Erythroblast (primary cell): ENCODE data around the gene TMEM119.

Experiments used
- GATA1 ChIP-seq: IDR thresholded peaks from 2 replicates; pipeline ENCODE4 v1.6.1; 2011; ENCODE audit warnings: low read depth, mild to moderate bottlenecking, control low read depth, low read length, moderate library complexity
- POLR2A ChIP-seq: IDR thresholded peaks from 2 replicates; pipeline ENCODE4 v1.6.1; 2011; ENCODE audit warnings: mild to moderate bottlenecking, low read length

DNA sequence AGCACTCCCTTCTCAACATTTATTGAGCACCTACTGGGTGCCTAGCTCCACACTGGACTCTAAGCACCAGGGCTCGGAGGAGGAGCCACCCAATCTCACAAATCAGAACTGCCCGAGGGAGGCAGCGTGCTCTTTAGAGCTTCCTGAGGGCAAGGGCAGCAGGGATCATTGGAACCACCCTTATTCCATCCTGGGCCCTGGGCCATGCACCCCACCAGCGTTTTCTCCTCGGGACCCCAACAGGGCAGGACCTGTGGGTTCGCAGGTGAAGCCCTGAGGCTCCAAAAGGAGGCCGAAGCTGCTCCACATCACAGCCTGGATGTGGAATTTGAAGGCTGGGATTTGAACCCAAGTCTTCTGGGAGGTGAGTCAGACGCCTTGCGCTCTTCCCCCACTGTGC, 15.4 kb downstream of the TMEM119 start:
- TF ChIP-seq POLR2A (no peak), GATA1 (no peak)
